Panc1 (cell line): ENCODE measurements around the gene DLEU7. TPM values are rescaled to one million over a fixed set of nuclear protein-coding genes. Genes with fewer than 3 reads are reported as not detected.

Experiments
- ATAC-seq: fragments of 200-7000 bp; cut with Tn5 transposase; 2 replicates; pipeline ENCODE4 v1.9.1; 2020; ENCODE audit warnings: mild to moderate bottlenecking, moderate library complexity
- BruUV-seq: library from RNA; stranded (reverse); fragments of 400-500 nt; replicated peaks from 2 replicates; lab custom pipeline; 2021; lab: Mats Ljungman, UMichigan
- CTCF ChIA-PET: fragments of 300-600 bp; sonication (Branson Sonifier 250); formaldehyde crosslinking; loops from one replicate; lab custom pipeline; 2022; ENCODE audit warnings: antibody characterized with exemption; lab: Charles Lee
- POLR2A ChIA-PET: fragments of 300-600 bp; sonication (Branson Sonifier 250); formaldehyde crosslinking; loops from one replicate; lab custom pipeline; 2022; ENCODE audit warnings: antibody characterized with exemption; lab: Charles Lee
- DNase-seq: peaks from one replicate; pipeline ENCODE4 v3.0.0-alpha.2; 2010; ENCODE audit warnings: low read depth, low spot score
- H3K27ac ChIP-seq: 2 replicates; pipeline ENCODE4 v1.5.1; 2011; ENCODE audit warnings: mild to moderate bottlenecking, low read length, inconsistent platforms
- H3K27me3 ChIP-seq: fragments of 200-500 bp; sonication (Bioruptor generic); 2 replicates; pipeline ENCODE4 v1.6.0; 2014; ENCODE audit warnings: low read length, inconsistent platforms; ENCODE audit not compliant: control insufficient read depth, insufficient read depth
- H3K36me3 ChIP-seq: fragments of 200-500 bp; sonication (Bioruptor generic); 2 replicates; pipeline ENCODE4 v1.5.1; 2014; ENCODE audit warnings: inconsistent platforms, mild to moderate bottlenecking, low read length, moderate library complexity; ENCODE audit not compliant: control insufficient read depth, insufficient read depth
- H3K4me1 ChIP-seq: 2 replicates; pipeline ENCODE4 v1.5.1; 2011; ENCODE audit warnings: inconsistent platforms, mild to moderate bottlenecking, low read length, moderate library complexity; ENCODE audit not compliant: control insufficient read depth, insufficient read depth
- H3K4me3 ChIP-seq, 2 experiments: 2 replicates each; pipeline ENCODE4 v1.5.1; 2011 to 2012; ENCODE audit warnings: low read depth in 2 of 2, low read length in 2 of 2, mild to moderate bottlenecking in 2 of 2, inconsistent platforms in 1 of 2, moderate library complexity in 1 of 2
- H3K9me3 ChIP-seq: fragments of 200-500 bp; sonication (Bioruptor generic); 2 replicates; pipeline ENCODE4 v1.5.1; 2014; ENCODE audit warnings: low read depth, mild to moderate bottlenecking, inconsistent platforms, low read length, moderate library complexity; ENCODE audit not compliant: control insufficient read depth, insufficient read depth
- POLR2AphosphoS5 ChIP-seq: IDR thresholded peaks from 2 replicates; pipeline ENCODE4 v1.6.1; 2012; ENCODE audit warnings: mild to moderate bottlenecking, low read depth, low read length, moderate library complexity
- SIN3A ChIP-seq: IDR thresholded peaks from 2 replicates; pipeline ENCODE4 v1.6.1; 2012; ENCODE audit warnings: low read depth, mild to moderate bottlenecking, low read length, moderate library complexity, borderline replicate concordance; ENCODE audit not compliant: insufficient read depth
- TCF7L2 ChIP-seq: IDR thresholded peaks from 2 replicates; pipeline ENCODE4 v1.6.1; 2011; ENCODE audit warnings: mild to moderate bottlenecking, low read depth, low read length, inconsistent platforms
- in situ Hi-C: cut with HindIII; loops from 2 replicates; pipeline ENCODE4 v1.10.0; 2016; ENCODE audit warnings: low sequenced_read_pairs, low pct_unique_long_range_greater_than_20kb
- intact Hi-C: fragments of 100-400 bp; cut with micrococcal nuclease; formaldehyde crosslinking; loops from one replicate; pipeline ENCODE4 v1.10.0; 2022; ENCODE audit not compliant: unreplicated experiment
- total RNA-seq: library from RNA; stranded (reverse); gene quantifications from one replicate; pipeline ENCODE4 v1.2.1, GENCODE V29; 2021; ENCODE audit not compliant: unreplicated experiment
- TF ChIP-seq, protein P1 (sequence below), 2 experiments: IDR thresholded peaks; 2 replicates each; pipeline ENCODE4 v1.6.1; 2011 to 2012; ENCODE audit warnings: low read depth in 2 of 2, control low read depth in 1 of 2, low read length in 1 of 2, mild to moderate bottlenecking in 1 of 2, moderate library complexity in 1 of 2; ENCODE audit not compliant: insufficient read depth in 1 of 2
- TF ChIP-seq, protein P2 (sequence below): fragments of 450-650 bp; IDR thresholded peaks from 2 replicates; pipeline ENCODE4 v1.5.1; 2017; ENCODE audit warnings: mild to moderate bottlenecking

Gene DLEU7
- total RNA-seq, 1 experiment from 2014 or later, result not detected

DNA sequence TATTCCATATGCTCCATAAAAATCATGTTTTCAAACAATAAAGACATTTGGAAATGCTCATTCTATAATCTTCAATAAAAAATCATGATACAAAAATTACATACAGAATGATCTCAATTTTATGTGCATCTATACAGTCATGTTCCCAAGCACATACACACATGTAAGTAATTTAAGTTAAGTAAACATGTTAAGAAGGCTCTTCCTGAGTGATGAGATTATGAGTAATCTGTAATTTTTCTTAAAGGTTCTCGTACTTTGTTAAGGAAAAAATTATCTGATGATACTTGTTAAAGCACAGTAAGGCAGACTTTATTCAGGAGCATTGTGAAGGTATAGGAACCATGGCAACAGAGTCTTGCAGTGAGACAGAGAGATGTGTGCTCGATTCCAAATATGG, 30.0 kb upstream of the DLEU7 start:
- in situ Hi-C loops, result no loop called here
- Histone ChIP-seq H3K9me3 (no peaks in the 10 kb centered on the region), H3K36me3 (no peaks in the 10 kb centered on the region), H3K4me3 (no peak overlapping the region), H3K27me3 (no peaks in the 10 kb centered on the region; the same call in 1 of the 2 replicates), H3K27ac (no peak overlapping the region), H3K4me1 (no peaks in the 10 kb centered on the region)
- ChIA-PET POLR2A (no interaction called here), CTCF (no interaction called here)
- TF ChIP-seq, protein P1, sequence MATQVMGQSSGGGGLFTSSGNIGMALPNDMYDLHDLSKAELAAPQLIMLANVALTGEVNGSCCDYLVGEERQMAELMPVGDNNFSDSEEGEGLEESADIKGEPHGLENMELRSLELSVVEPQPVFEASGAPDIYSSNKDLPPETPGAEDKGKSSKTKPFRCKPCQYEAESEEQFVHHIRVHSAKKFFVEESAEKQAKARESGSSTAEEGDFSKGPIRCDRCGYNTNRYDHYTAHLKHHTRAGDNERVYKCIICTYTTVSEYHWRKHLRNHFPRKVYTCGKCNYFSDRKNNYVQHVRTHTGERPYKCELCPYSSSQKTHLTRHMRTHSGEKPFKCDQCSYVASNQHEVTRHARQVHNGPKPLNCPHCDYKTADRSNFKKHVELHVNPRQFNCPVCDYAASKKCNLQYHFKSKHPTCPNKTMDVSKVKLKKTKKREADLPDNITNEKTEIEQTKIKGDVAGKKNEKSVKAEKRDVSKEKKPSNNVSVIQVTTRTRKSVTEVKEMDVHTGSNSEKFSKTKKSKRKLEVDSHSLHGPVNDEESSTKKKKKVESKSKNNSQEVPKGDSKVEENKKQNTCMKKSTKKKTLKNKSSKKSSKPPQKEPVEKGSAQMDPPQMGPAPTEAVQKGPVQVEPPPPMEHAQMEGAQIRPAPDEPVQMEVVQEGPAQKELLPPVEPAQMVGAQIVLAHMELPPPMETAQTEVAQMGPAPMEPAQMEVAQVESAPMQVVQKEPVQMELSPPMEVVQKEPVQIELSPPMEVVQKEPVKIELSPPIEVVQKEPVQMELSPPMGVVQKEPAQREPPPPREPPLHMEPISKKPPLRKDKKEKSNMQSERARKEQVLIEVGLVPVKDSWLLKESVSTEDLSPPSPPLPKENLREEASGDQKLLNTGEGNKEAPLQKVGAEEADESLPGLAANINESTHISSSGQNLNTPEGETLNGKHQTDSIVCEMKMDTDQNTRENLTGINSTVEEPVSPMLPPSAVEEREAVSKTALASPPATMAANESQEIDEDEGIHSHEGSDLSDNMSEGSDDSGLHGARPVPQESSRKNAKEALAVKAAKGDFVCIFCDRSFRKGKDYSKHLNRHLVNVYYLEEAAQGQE (IDR thresholded peaks at IDR 0.05; ENCODE audit: insufficient read depth in 1 of 2, low read depth in 2 of 2, low read length in 1 of 2), result no peak
- no peak for TF ChIP-seq SIN3A
- TF ChIP-seq, protein P2, sequence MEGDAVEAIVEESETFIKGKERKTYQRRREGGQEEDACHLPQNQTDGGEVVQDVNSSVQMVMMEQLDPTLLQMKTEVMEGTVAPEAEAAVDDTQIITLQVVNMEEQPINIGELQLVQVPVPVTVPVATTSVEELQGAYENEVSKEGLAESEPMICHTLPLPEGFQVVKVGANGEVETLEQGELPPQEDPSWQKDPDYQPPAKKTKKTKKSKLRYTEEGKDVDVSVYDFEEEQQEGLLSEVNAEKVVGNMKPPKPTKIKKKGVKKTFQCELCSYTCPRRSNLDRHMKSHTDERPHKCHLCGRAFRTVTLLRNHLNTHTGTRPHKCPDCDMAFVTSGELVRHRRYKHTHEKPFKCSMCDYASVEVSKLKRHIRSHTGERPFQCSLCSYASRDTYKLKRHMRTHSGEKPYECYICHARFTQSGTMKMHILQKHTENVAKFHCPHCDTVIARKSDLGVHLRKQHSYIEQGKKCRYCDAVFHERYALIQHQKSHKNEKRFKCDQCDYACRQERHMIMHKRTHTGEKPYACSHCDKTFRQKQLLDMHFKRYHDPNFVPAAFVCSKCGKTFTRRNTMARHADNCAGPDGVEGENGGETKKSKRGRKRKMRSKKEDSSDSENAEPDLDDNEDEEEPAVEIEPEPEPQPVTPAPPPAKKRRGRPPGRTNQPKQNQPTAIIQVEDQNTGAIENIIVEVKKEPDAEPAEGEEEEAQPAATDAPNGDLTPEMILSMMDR, result no peak
- no peak for TF ChIP-seq POLR2AphosphoS5
- no peak for TF ChIP-seq TCF7L2
- intact Hi-C loops, result no loop called here
- no peak for DNase-seq
- no TSS peak for BruUV-seq
- no peak for ATAC-seq

DNA sequence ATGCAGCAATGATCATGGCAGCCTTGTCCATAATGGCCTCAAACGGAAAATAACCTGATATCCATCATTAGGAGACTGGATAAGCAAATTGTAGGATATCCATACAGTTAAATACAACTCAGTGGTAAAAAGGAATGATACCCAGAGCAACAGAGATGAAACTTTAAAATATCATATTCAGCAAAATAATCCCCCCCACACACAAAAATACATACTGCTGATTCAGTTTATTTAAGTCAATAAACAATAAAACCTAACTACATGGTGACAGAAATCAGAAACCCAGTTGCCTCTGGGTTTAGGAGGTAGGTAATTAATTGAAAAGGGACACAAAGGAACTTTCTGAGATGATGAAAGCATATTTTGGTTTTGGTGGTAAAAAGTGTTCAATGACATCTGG, 27.9 kb upstream of the DLEU7 start:
- intact Hi-C loops (no loop called here), in situ Hi-C loops (no loop called here)
- no peaks in the 10 kb centered on the region for H3K36me3 ChIP-seq
- no peaks in the 10 kb centered on the region for H3K9me3 ChIP-seq
- H3K27me3 ChIP-seq, result no peaks in the 10 kb centered on the region; the same call in 1 of the 2 replicates
- ChIA-PET POLR2A (no interaction called here), CTCF (no interaction called here)
- BruUV-seq, result no TSS peak
- no peak overlapping the region for H3K27ac ChIP-seq
- DNase-seq (no peak), ATAC-seq (no peak)
- TF ChIP-seq SIN3A, result no peak
- no peak for TF ChIP-seq TCF7L2
- no peak overlapping the region for H3K4me3 ChIP-seq
- 0 out of 2 replicates have a peak, but pooled peaks cover 3% of the 10 kb centered on the region for H3K4me1 ChIP-seq

DNA sequence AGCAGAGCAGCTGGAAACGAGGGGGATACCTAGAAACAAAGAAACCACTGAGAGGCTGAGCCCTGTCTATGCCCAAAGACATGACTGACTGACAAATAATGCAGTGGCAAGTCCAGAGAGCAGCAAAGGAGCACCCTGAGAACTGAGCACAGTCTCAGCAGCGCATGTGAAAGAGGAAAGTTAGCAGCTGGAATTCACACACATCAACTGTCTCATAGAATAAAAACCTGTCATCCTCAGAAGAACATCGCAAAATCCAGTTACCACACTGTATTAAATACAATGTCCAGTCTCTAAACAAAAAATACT, 24.1 kb upstream of the DLEU7 start:
- Histone ChIP-seq H3K27ac (no peak overlapping the region), H3K36me3 (no peaks in the 10 kb centered on the region), H3K4me3 (no peak overlapping the region), H3K4me1 (0 out of 2 replicates have a peak, but pooled peaks cover 3% of the 10 kb centered on the region), H3K27me3 (no peaks in the 10 kb centered on the region; the same call in 1 of the 2 replicates), H3K9me3 (no peaks in the 10 kb centered on the region)
- no peak for TF ChIP-seq TCF7L2
- no peak for TF ChIP-seq SIN3A
- TF ChIP-seq, protein P1 (IDR thresholded peaks at IDR 0.05; ENCODE audit: insufficient read depth in 1 of 2, low read depth in 2 of 2, low read length in 1 of 2), result no peak
- TF ChIP-seq, protein P2, result no peak
- TF ChIP-seq POLR2AphosphoS5, result no peak
- no TSS peak for BruUV-seq
- ATAC-seq (no peak), DNase-seq (no peak)
- in situ Hi-C loops (no loop called here), intact Hi-C loops (no loop called here)
- POLR2A ChIA-PET, result no interaction called here
- CTCF ChIA-PET, result no interaction called here
